ENCODE data around the gene MRPL57.
"Not testable (repeated sequence)": the region's sequence is repeated elsewhere in the genome, so short reads cannot be mapped to it uniquely, and the experiment has no call there.

Gene MRPL57

DNA sequence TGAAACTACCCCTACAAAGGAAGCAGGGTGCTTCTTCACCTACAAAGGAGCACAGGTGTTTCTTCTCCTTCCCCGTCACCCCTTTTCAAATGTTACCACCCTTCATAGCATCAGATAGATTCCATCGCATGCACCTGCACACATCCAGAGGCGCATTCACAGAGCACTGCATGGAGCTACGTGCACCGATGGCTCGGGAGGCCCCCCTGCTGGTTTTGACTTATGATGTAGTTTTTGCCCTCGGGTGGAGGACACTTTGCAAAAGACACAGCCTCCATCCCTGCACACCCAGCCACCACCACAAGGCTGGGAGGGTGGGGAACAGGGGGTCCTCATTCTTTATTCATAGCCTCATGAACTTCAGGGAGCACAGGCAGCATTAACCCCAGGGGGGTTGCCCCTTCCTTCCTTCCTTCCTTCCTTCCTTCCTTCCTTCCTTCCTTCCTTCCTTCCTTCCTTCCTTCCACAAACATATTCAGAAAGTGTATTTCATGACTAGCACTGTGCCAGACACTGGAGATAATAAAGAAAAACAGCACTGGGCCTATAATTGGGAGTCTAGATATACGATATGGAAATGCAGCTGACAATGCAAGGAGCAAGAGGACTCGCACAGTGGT lies 21.3 kb downstream of the MRPL57 start:
- DNase-seq (ENCODE audit: low read depth): not testable (repeated sequence)

DNA sequence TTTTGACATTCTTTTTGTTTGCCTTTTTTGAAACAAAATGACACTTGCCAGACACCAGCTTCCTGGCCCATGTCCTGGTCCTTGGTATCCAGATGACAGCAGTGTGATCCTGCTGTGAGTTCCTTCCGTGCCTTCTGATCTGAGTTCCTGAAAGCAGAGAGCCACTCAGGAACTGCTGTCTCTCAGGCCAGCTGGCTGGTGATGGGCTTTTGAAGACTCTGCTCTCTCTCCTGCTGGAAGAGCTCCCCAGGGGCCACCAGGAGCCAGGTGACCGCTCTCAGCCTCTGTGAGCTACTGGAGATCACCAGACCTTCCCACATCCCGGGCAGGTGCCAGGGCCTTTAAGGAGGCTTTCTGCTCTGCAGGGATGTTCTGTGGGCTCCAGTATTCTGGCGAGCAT lies 21.9 kb downstream of the MRPL57 start:
- DNase-seq (ENCODE audit: low read depth): not testable (repeated sequence)

DNA sequence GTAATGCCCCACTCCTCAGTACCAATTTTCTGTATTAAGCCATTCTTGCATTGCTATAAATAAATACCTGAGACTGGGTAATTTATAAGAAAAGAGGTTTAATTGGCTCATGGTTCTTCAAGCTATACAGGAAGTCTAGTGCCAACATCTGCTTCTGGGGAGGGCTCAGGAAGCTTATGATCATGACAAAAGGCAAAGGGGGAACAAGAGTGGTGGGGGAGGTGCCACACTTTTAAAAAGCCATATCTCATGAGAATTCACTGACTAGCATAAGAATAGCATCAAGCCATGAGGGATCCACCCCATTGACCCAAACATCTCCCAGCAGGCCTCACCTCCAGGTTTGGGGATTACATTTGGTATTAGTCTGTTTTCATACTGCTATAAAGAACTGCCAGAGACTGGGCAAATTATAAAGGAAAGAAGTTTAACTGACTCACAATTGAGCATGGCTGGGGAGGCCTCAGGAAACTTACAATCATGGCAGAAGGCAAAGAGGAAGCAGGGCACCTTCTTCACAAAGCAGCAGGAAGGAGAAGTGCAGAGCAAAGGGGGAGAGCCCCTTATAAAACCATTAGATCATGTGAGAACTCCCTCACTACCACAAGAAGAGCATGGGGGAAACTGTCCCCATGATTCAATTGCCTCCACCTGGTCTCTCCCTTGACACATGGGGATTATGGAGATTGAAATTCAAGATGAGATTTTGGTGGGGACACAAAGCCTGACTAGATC lies 25.2 kb downstream of the MRPL57 start:
- DNase-seq (ENCODE audit: low read depth): not testable (repeated sequence)

- no peak for DNase-seq (ENCODE audit: low read depth)
Measured at GRCh38 chr13:21202767-21203531, 26.5 kb downstream of the MRPL57 start.

DNA sequence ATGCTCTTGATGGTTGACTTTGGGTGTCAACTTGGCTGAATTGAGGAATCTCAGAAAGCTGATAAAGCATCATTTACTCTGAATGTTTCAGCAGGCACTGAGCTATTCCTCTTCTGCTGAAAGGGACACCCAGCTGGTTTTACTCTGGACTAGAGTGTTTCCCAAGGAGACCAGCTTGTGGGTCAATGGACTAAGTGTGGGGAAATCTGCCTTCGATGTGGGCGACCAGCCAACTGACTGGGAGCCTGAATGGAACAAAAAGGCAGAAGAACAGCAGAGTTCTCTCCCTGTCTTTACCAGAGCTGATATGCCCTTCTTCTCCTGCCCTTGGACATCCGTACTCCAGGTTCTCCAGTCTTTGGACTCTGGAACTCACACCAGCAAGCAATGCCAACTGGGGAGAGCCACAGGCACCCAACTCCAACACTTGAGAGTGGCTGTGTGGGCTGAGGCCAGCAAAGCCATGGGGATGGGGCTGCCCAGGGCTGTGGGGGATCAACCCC lies 32.2 kb downstream of the MRPL57 start:
- DNase-seq (ENCODE audit: low read depth): no peak

- DNase-seq (ENCODE audit: low read depth): no peak
Measured at GRCh38 chr13:21212138-21212775, 35.8 kb downstream of the MRPL57 start.

DNA sequence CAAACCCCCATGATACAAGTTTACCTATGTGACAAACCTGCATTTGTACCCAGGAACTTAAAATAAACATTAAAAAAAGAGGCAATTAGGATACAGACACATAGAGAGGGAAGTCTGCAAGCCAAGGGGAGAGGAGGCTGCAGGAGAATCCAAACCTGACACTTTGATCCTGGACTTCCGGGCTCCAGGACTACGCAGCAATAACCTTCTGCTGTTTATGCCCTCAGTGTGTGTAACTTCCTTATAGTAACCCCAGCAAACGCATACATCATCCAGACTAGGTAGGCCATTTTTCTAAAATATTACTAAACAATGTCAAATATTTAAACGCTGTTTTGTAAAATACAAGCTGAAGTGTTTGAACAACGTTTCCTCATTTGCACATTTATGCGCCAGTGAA lies 39.0 kb downstream of the MRPL57 start:
- not testable (repeated sequence) for DNase-seq (ENCODE audit: low read depth)

- no peak for DNase-seq (ENCODE audit: low read depth)
Measured at GRCh38 chr13:21216332-21216731, 39.9 kb downstream of the MRPL57 start.

GRCh38 chr13:21218351-21219035 lies 42.0 kb downstream of the MRPL57 start:
- no peak for DNase-seq (ENCODE audit: low read depth)

- DNase-seq (ENCODE audit: low read depth): no peak
Measured at GRCh38 chr13:21219036-21219381, 42.6 kb downstream of the MRPL57 start.

DNA sequence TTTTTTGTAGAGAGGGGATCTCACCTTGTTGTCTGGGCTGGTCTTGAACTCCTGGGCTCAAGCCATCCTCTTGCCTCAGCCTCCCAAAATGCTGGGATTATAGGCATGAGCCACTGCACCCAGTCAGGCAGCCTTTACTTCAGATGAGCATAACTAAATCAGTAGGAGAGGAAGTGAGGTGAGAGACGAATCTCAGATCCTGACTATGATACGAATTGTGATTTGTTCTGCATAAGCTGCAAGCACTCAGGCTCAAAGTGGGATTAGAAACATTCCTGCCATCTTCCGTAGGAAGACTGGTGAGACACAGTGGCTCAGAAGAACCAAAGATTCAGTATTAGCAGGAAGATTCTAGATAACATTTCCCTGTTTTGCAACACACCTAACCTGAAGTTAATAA lies 43.3 kb downstream of the MRPL57 start:
- not testable (repeated sequence) for DNase-seq (ENCODE audit: low read depth)

GRCh38 chr13:21221268-21221667 lies 44.8 kb downstream of the MRPL57 start:
- DNase-seq (ENCODE audit: low read depth): no peak

DNA sequence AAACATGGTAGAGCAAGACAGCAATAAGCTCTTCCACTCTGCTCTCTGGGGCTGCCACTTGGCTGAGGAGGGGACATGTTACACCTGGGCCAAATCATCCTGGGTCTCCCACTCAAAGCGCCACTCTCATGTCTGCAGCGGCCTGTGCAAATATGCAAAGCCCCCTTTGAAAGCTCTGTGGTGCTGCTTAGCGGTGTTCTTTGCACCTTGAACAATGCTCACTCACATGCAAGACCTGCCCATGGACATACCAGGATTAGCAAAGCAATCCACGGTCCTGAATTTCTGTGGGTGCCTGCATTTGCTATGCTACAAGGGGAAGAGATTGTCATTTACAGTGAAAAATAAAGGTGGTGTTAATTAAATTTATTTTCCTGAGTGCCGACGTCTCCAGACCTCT lies 48.6 kb downstream of the MRPL57 start:
- no peak for DNase-seq (ENCODE audit: low read depth)

GRCh38 chr13:21225841-21226581 lies 49.6 kb downstream of the MRPL57 start:
- no peak for DNase-seq (ENCODE audit: low read depth)

DNA sequence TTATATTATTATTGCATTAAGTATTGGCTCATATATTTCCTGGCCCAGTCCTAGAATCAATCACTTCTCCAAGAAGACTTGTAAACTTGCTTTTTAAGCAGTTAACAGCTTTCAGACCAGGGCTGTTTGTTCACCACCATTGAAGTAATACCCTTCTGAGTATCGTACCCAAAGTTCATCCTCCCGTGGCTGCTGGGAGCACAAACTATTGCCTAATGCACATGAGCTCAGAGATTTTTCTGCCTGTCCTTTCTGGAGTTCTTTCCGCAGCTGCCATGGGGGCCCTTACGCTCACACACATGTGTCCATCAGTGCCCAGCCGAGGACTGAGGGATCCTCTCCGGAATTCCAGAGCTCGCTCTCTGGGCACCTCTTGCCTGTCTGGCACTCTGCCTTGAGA lies 51.5 kb downstream of the MRPL57 start:
- DNase-seq (ENCODE audit: low read depth): no peak

All from stimulated activated CD8-positive, alpha-beta memory T cell treated with anti-CD3 and anti-CD28 coated beads, Interleukin-12 subunit alpha, Interleukin-12 subunit beta, amount 100 ng/mL, for 1 hour (primary cell).